NCI-H510A (cell line): ENCODE data around the gene NTRK3.

Experiments
- DNase-seq: peaks from one replicate; lab custom pipeline; 2025; lab: John Stamatoyannopoulos, UW

The NTRK3 gene

DNA sequence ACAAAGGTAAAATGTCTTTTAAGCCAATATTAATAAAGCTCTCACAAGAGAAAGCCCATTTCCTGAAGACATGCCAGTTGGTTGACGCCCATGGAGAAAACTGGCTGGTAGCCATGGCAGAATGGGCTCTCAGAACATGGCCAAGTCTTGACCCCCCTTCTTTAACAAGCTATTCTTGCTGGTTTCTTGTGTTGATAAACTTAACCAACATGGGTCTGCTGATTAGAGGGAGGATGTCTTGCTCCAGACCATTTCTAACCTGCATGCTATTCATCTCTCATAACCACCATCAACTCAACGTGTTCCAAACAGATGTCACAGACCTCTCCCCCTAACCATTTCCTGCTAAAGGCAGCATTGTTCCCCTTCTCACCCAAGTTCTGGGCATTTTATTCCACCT, 25.7 kb downstream of the NTRK3 start:
- no peak for DNase-seq

DNA sequence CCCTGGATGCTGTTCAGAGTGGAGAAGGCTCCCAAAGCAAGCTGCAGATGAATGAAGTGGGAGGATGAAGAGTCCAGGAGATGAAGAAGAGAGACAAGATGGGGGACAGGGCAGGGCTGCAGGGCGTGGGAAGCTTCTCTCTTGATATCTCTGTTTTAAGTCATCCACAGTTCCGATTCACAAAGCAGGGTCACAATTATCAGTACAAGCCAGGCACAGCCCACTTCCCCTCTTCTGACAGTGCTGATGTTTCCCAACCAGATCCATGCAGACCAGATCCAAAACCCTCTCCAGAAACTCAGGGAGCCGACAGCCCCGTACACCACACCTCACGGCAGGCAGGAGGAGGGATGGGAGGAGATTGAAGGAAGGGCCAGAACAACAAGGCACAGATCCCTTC, 31.1 kb downstream of the NTRK3 start:
- no peak for DNase-seq

DNA sequence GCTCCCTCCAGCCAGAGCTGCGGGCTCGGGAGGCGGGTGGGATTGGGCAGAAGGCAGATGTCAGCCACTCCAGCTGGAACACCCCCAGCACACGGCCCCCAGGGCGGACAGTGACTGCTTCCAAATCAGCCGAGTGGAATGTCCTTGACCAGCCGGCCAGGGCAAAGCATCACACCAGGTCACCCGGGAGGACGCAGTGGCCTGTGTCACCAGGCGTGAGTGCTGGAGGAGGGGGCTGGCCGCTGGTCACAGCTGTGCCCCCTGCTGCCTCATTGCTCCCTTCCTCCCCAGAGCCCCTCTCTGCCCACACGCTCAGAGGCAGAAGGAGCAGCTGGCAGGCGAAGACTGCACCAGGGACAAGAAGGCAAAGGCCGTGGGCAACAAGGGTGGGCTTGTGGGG, 33.5 kb downstream of the NTRK3 start:
- DNase-seq = no peak

DNA sequence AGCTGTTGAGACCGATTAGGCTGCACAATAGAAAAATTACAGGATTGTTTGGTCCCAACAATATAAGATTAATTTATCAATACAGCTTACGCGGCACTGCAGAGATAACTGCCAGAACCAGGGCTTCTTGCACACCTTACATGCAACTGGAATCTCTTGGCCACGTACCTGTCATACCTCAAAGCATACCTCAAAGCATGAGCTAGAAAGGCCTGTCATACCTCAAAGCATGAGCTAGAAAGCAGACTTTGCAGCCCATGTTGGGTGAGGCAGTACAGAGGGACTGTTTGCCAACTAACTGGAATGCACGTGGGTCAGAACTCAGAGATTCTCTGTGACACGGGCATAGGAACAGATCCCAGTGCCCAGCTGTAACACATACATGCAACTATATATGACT, 34.7 kb downstream of the NTRK3 start:
- no peak for DNase-seq

DNA sequence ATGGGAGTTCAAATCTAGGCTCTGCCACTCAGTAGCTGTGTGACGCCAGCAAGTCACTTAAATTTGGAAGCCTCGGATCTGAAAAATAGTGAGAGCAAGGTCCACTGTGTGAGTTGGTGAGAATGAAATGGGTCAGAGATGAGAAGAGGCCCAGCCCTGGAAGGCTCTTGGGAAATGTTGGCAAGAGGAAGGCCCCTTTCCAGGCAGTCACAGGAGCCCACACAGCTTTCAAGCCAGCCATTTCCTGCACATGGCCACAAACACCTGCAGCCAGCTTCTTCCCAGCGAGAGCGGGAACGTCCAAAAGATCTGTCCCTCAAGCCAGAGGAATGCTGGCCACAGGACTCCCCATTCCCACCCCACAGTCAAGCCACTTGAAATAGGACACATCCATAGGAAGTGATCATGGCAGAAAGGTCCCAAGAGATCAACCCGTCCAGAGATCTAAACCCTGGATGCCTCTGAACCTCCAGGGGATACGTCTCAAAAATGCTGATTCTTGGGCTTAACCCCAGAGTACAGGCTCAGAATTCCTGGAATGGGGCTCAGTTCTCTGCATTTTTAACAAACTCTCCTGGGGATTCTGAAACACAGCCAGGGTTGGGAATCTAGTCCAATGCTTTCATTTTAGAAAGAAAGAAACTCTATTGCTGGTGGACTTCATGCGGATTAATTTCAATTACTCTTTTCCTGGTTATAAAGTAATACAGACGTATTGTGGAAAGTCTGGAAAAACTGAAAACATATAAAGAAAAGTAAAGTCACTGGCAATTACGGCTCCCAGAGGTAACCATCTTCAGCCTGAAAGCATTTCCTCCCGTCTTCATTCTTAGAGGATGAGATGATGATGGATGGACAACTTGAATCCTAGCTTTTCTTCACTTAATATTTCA, 35.9 kb downstream of the NTRK3 start:
- no peak for DNase-seq

DNA sequence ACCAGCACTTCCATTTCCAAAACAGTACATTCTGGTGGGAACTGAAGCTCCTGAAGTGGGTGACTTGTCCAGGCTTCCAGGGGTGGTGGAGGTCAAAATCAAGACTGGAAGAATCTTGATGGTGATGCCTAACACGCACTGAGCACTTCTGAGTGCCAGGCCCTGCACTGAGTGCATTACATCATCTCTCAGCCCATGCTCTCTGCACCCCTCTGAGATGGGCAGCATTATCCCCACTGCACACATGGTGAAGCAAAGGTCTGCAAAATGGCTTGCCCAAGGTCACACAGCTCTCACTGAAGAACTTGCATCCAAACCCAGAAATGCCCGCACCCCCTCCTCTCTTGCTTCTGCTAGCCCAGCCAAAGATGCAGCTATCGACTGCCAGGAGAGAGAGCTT, 36.9 kb downstream of the NTRK3 start:
- no peak for DNase-seq

DNA sequence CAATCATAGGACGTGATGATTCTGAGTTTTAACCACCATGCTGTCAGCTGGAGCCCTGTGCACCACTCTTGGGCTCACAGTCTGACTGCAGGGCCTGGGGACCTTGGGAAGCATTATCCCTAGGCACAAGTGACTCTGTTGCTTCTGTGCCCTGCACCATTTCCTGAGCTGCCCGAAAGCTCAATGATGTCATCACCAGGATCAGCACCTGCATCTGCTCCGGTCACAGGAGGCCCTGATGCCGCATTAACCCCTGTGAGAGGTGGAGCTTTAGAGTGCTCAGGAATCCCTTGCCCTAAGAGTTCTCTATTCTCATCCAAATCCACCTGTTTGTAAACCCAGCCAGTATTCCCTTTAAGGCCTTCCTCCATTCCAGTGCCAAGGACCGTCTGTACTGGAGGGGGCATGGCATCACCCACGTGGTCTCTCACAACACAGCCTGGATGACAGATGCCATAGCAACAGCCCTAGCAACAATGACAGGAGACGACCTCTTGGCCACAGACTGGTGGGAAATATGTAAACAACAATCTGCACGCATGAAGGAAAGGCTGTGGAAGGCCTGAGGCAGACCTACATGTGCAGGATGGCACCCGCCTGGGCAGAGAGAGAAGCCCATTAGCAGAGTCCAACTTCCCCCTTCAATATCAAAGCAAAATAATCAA, 37.9 kb downstream of the NTRK3 start:
- no peak for DNase-seq

DNA sequence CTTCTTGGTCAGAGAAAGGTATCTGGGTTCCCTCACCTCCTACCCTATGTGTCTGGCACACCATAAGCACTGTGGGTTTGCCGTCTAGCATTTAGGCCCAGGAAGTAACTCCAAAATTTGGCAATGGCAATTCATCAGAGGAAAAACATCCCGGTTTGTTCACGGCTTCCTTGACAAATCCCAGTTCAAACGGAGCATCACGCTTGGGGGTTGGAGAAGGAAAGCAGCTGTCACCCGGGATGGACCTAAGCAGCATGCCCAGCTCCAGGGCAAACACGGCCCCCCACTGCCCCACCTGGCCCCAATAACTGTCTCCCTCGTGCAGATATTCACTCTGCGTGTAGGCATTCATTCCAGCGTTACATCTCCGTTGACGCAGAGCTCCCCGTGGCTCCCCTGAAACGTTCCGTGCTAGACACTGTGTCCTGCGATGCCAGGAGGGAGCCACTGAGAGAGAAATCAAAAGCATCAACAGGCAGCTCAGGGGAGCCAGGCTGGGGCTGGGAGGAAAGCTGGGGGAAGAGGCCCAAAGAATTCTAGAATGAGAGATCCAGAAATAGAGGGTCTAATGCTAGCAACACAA, 41.4 kb downstream of the NTRK3 start:
- DNase-seq = no peak

DNA sequence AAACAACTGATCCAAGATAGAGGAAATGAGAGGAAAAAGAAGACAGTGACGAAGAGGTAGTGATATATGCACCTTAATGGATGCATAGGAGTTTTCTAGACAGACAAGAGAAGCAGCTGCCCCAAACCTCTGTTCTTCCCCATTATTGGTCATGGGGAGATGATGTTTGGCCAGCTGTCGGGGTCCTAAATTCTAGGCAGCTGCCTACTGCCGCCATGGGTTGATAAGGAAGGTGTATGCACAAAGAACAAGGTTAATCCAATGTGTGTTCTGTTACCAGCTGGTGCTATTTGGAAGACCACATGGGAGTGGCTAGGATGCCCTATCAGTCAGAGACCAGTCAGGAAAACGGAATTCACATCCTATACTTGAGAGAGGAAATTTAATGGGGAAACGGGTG, 47.4 kb downstream of the NTRK3 start:
- DNase-seq = no peak

DNA sequence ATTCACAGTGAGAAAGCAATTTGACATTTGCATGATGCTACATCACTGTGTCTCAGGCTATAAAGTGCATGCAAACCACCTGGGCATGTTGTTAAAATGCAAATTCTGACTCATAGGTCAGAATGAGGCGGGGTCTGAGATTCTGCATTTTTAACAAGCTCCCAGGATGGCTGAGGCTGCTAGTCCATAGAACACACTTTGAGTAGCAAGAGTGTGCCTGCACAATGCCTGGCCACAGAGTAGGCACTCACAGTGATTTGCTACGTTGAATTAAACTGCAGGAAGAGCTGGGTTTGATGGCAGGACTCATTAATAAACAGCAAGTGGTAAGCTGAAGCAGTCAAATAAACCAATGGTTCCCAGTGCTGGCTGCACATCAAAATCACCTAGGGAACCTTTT, 48.1 kb downstream of the NTRK3 start:
- DNase-seq = no peak

DNA sequence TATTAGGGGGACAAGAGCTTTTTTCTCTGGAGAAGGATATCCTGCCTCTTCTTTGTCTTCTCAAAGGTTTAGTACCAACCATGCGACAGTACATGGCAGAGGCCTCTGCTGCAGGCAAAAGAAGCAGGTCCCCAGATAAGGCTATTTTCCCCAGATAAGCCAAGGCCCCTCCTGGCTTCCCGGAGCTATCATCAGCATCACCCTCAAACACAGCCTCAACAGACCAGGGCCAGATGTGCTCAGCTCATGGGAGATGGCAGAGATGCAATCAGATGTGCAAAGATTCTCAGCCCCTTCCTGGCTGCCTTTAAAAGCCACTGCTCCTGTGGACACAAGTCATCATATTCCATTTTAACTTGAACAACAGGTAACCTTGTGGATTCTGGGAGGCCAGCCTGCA, 49.0 kb downstream of the NTRK3 start:
- no peak for DNase-seq

DNA sequence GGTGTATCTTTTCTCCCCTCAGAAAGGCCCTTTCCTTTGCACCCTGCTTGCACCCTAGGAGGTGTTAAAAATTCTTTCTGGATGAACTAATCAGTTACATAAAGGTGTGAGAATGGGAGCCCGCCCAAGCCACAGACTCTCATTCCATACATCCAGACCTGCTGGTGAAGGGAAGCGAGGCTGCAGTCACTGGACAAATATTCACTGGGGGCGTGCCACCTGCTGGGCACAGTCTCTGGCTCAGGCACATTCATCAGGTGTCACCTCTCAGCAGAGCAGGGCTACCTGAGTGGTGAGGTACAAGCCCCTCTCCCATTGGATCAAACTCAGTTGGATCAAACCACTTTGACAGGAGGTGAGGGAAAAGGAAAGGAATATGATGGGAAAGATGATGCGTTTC, 52.0 kb downstream of the NTRK3 start:
- DNase-seq = no peak

DNA sequence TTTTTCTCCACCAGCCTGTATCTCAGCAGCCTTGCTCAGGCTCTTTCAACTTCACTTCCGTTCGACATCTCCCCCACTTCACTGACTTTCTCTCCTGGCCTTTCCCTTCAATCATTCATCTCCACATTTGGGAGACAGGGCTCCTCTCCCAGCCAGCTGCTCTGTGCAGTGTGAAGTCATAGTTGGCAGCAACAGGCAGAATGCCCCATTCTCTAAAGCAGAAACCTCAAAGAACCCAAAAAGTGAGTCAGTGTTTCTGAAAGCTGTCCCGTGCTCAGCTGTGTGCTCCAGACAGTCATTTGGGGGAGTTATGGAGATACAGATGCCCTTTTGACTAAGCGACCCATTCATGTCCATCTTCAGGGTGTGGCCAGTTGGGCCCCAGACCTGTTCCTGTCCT, 54.3 kb downstream of the NTRK3 start:
- DNase-seq = no peak

DNA sequence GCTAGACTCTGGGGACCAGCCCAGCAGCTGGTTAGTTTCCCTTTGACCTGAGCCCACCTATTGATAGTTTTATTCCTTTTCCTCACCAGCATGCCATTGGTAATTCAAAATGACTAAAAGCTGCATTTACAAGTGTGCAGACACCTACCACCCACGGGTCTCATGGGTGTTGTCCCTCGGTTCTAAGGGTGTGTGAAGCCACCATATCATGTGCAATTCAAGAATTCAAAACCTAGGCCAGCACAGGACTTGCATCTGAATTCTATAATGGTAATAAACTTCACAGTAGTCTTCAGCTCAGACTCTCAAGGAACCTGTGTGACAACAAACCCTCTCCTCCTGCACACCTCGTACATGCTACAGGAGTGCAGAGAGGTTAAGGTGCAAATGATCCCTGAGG, 55.3 kb downstream of the NTRK3 start:
- no peak for DNase-seq

DNA sequence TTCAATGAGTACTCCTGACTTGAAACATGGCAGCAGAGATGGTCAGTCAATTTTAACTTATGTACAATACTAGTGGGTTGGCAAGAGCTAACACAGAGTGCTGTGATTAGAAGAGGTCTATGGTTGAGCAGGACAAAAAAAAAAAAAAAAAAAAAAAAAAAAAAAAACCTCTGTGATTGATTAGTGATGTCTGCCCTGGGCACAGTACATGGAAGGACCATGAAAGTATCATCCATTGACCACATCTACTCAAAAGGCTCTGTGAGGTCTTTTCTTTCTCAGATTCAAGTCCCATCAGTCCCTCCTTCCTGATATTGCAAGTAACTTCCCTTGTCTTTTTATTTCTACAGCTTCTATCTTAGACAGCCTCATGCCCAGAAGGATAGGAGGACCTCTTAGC, 59.6 kb downstream of the NTRK3 start:
- DNase-seq = no peak

DNA sequence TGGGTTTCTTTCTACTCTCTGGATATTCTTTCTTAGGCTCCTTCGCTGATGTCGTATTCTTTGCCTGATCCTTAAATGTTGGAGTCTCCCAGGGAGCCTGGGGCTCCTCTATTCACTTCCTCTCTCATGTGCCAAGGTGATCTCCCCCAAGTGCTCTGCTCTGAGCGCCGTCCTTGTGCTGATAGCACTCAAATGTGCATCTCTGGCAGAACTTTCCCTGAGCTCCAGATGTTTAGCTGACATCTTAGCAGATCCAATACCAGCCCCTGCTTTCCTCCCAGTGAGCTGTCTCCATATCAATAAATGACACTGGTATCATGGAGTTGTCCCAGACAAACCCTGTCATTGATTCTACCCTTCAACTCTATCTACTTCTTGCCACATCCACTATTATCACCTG, 62.4 kb downstream of the NTRK3 start:
- no peak for DNase-seq

DNA sequence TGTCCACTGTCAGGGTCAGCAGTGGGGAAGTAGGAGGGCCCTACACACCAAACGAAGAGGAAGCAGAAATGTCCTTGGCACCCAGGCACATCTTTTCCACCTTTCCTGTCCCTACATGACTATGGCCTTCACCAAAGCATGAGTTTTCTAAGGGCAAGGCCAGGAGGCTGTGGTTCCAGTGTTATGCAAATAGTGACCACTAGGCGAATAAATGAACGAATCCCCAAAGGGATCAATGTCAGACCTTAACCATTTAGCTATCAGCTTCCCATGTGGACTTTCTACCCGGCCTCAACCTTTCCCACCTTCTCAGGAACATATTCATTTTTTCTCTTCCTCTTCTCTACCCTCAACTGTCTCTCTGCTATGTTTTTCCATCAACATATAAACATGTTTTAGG, 63.1 kb downstream of the NTRK3 start:
- DNase-seq = no peak

DNA sequence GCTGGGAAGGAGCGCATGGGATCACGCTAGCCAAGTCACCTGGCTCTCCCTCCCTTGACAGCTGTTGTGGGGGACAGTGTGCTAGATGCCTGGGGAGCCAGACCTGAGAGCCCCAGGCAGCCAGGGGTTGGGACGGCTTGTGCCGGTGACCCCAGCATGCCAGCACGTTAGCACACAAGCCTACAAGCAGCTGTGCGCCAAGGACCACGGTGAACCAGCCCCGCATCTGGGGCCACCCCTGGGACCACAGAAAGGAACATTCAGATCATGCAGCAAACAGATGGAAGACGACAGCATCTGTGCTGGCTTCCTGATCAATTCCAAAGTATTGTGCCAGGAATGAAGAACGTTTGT, 64.8 kb downstream of the NTRK3 start:
- no peak for DNase-seq

DNA sequence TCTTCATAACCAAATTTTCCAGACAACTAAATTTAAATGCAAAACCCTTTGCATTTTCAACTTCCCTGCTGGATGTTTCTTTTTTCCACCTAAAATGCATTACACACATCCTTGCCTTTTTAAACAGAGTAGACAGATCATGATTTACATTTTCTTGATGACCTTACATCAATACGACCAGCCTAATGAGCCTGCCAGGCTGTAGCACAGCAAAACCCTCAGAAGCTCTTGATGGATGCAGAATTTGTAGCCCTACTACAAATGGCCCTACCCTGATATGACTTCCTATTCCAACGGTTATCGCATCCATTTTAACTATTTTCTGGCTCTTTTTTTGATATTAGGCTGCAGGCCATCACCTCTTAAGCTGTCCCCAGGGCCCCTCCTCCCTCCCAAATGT, 66.3 kb downstream of the NTRK3 start:
- DNase-seq = no peak

DNA sequence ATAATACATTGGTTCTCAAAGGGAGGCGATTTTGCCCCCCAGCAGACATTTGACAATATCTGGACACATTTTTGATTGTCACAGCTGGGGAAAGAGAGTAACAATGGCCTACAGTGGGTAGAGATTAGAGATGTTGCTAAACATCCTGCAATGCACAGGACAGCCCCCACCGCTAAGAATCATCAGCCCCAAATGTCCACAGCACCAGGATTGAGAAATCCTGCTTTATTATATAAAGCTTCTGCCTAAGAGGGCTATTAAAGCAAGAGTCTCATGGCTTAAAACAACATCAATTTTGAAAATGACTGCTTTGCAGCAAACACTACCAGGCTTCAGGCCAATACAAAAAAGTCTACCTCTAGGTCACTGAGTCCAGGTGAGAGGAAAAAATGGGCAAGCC, 68.2 kb downstream of the NTRK3 start:
- DNase-seq = no peak

DNA sequence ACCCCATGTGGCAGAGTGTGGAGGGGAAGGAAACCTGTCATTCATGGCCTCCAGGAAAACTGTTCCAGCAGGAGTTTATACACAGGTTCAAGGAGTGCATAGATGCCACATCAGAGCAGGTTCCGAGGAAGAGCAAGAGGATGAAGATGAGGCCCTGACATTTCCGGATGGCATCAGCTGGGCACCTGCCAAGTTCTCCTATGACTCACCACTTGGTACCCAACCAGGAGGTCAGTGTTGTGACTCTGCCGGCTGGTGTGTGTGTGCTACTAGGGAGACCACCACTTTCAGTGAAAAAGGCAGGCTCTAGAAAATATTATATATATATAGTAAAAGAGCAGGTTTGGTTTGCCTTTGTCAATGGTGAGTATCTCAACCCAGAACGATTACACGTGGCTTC, 69.3 kb downstream of the NTRK3 start:
- DNase-seq = no peak

DNA sequence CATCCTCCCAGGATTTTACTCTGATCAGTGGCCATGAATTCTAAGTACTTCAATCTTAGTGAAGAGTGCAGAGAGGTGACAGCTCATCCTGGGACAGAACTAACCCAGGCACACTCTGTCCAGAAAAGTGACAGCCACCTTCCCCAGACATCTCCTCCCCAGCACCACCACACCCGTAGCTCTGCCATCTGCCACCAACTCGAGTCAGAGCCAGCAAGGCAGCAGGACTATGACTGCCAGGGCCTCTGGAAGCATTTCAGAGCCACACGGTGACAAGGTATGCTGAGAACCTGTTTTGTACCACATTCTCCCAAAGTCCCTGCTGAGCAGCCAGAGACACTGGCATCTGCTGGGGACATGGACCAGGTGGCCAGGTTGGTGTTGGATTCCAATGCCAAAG, 71.0 kb downstream of the NTRK3 start:
- no peak for DNase-seq

DNA sequence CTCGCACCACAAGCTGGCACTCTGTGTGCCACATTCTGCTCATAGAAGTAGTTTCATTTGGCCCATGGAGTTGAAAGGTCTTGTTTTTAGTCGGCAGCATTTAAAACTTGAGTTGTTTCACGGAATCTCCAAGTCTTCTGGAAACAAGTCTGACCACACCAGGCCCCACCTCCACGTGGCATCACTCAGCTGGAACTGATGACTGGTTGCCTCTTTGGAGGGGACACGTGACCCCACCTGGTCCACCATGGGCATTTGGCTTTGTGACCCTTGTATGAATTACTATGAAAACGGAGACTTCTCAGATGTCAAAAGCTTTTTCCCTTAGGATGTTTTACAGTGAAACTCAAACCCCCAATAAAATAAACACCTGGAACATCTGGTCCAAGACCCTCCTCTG, 74.9 kb downstream of the NTRK3 start:
- DNase-seq = no peak

DNA sequence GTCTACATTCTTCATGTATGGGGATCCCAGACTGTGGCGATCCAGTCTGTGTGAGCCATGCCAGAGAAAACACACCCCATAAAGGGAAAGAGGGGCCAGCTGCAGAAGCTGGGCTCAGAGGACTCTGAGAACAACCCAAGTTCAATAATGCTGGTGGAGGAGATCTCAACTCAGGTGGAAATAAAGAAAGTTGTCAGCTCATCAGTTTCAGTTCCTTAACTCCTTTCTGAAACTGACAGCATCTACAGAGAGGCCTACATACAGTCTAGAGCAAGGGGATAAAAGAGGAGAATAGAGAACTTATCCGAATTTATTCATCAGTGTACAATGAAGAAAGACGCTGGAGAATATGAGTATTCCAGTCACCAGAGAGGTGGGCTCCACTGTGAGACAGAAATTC, 77.0 kb downstream of the NTRK3 start:
- DNase-seq = no peak
